ENCODE measurements around the gene BTBD8. TPM values are rescaled to one million over a fixed set of nuclear protein-coding genes. Genes with fewer than 3 reads are reported as not detected.

The BTBD8 gene
- total and polyA plus RNA-seq, 2 of the 4 experiments (the other 2 are of a cell fraction), result 0.94 to 2.0 TPM

DNA sequence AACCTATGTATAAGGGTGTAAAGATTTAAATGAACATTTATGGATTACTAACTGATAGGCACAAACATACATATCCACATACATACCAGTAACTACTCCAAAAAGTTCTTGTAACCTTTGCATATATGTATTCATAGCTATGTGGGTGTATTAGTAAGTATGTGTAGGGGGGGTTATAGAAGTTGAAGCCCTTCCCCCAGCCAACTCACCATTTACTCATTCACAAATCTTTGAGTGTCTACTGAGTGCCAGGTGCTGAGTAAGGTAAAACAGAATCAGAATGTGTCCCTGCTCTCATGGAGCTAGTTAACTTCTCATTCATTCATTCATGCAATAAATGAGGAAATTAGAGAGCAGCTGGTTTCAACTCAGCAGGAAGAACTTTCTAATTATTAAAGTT is 138.9 kb downstream of the BTBD8 start:
- H2BK5ac ChIP-seq (ENCODE audit: low read depth, low read length, poor library complexity, severe bottlenecking), result no peak overlapping the region
- H3K27ac ChIP-seq (ENCODE audit: insufficient read depth, low read length), result no peak overlapping the region
- no peak overlapping the region for H3K9ac ChIP-seq (ENCODE audit: low read depth, low read length)
- H2AFZ ChIP-seq (replicated peaks; ENCODE audit: low read length, poor library complexity), result no peak overlapping the region
- no peak overlapping the region for H2BK20ac ChIP-seq (ENCODE audit: low read depth, low read length)
- H4K20me1 ChIP-seq (ENCODE audit: insufficient read depth, low read length), result no peaks in the 10 kb centered on the region
- POLR2A ChIA-PET (ENCODE audit: unreplicated experiment), result no interaction called here
- no peak overlapping the region for H3K4ac ChIP-seq (ENCODE audit: low read depth, low read length)
- BruUV-seq (replicated peaks), result no TSS peak
- dilution Hi-C loops (cut with HindIII; ENCODE audit: low sequenced_read_pairs, unreplicated experiment), result no loop called here
- H3K9me3 ChIP-seq (ENCODE audit: control insufficient read depth, insufficient read depth, low read length), result no peaks in the 10 kb centered on the region
- H4K91ac ChIP-seq (ENCODE audit: insufficient read depth, low read depth, low read length), result no peak overlapping the region
- H3K4me3 ChIP-seq (ENCODE audit: insufficient read depth, low read depth, low read length), result no peak overlapping the region
- no peaks in the 10 kb centered on the region for H3K9me1 ChIP-seq (ENCODE audit: insufficient read depth, low read length)
- no peak overlapping the region for H4K8ac ChIP-seq (ENCODE audit: low read depth in 2 of 2, low read length in 2 of 2)
- H3K4me1 ChIP-seq (ENCODE audit: control insufficient read depth, insufficient read depth, low read length), result no peaks in the 10 kb centered on the region
- CTCF ChIA-PET, result no interaction called here
- no peak overlapping the region for H2BK15ac ChIP-seq (ENCODE audit: low read depth, low read length)
- H3K27me3 ChIP-seq (ENCODE audit: control insufficient read depth, insufficient read depth, low read length), result no peaks in the 10 kb centered on the region
- H3K23ac ChIP-seq (ENCODE audit: low read depth, low read length), result no peak overlapping the region
- no peak overlapping the region for H3K18ac ChIP-seq (ENCODE audit: low read depth, low read length)
- TF ChIP-seq ELK1 (IDR thresholded peaks at IDR 0.05; ENCODE audit: borderline replicate concordance, low read depth, low read length), result no peak
- peak; percentile 37; the same call in 1 of the 2 replicates for TF ChIP-seq MAFK (IDR thresholded peaks at IDR 0.05; ENCODE audit: low read depth, low read length)
- no peak overlapping the region for H2AK9ac ChIP-seq (replicated peaks; ENCODE audit: low read depth, low read length, poor library complexity)
- ATAC-seq (ENCODE audit: low read depth) (no peak), DNase-seq (peak; percentile 5)
- no peak overlapping the region for H2AK5ac ChIP-seq (ENCODE audit: low read depth, low read length)
- H3K14ac ChIP-seq (replicated peaks; ENCODE audit: low read depth, low read length), result no peak overlapping the region
- no peaks in the 10 kb centered on the region for H3K36me3 ChIP-seq (ENCODE audit: control insufficient read depth, insufficient read depth, low read length)
- intact Hi-C loops (cut with micrococcal nuclease), result no loop called here
- no peak overlapping the region for H3K56ac ChIP-seq (ENCODE audit: extremely low read depth, insufficient read depth, low read length)
- no peak overlapping the region for H2BK120ac ChIP-seq (ENCODE audit: low read depth, low read length)
- no peaks in the 10 kb centered on the region for H3K79me1 ChIP-seq (ENCODE audit: low read depth in 1 of 2, low read length in 2 of 2)
- in situ Hi-C loops (cut with MboI; ENCODE audit: low sequenced_read_pairs), result no loop called here
- H4K5ac ChIP-seq (ENCODE audit: low read depth, low read length), result no peak overlapping the region
- no peak overlapping the region for H3K4me2 ChIP-seq (ENCODE audit: low read depth, low read length)

All from IMR-90 (cell line).